CD4-positive, alpha-beta T cell treated with Interleukin-1 beta for 1 hour (primary cell): ENCODE measurements around the gene IGF2R.
A peak's percentile ranks its signal among the peaks of the same experiment; 100 is the strongest.
"Not testable (repeated sequence)": the region's sequence is repeated elsewhere in the genome, so short reads cannot be mapped to it uniquely, and the experiment has no call there.

Experiments
- DNase-seq, 2 donors: peaks; one replicate each; pipeline ENCODE4 v3.0.0-alpha.2; 2020 to 2022

IGF2R gene, protein sequence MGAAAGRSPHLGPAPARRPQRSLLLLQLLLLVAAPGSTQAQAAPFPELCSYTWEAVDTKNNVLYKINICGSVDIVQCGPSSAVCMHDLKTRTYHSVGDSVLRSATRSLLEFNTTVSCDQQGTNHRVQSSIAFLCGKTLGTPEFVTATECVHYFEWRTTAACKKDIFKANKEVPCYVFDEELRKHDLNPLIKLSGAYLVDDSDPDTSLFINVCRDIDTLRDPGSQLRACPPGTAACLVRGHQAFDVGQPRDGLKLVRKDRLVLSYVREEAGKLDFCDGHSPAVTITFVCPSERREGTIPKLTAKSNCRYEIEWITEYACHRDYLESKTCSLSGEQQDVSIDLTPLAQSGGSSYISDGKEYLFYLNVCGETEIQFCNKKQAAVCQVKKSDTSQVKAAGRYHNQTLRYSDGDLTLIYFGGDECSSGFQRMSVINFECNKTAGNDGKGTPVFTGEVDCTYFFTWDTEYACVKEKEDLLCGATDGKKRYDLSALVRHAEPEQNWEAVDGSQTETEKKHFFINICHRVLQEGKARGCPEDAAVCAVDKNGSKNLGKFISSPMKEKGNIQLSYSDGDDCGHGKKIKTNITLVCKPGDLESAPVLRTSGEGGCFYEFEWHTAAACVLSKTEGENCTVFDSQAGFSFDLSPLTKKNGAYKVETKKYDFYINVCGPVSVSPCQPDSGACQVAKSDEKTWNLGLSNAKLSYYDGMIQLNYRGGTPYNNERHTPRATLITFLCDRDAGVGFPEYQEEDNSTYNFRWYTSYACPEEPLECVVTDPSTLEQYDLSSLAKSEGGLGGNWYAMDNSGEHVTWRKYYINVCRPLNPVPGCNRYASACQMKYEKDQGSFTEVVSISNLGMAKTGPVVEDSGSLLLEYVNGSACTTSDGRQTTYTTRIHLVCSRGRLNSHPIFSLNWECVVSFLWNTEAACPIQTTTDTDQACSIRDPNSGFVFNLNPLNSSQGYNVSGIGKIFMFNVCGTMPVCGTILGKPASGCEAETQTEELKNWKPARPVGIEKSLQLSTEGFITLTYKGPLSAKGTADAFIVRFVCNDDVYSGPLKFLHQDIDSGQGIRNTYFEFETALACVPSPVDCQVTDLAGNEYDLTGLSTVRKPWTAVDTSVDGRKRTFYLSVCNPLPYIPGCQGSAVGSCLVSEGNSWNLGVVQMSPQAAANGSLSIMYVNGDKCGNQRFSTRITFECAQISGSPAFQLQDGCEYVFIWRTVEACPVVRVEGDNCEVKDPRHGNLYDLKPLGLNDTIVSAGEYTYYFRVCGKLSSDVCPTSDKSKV (N-terminal part only)

DNA sequence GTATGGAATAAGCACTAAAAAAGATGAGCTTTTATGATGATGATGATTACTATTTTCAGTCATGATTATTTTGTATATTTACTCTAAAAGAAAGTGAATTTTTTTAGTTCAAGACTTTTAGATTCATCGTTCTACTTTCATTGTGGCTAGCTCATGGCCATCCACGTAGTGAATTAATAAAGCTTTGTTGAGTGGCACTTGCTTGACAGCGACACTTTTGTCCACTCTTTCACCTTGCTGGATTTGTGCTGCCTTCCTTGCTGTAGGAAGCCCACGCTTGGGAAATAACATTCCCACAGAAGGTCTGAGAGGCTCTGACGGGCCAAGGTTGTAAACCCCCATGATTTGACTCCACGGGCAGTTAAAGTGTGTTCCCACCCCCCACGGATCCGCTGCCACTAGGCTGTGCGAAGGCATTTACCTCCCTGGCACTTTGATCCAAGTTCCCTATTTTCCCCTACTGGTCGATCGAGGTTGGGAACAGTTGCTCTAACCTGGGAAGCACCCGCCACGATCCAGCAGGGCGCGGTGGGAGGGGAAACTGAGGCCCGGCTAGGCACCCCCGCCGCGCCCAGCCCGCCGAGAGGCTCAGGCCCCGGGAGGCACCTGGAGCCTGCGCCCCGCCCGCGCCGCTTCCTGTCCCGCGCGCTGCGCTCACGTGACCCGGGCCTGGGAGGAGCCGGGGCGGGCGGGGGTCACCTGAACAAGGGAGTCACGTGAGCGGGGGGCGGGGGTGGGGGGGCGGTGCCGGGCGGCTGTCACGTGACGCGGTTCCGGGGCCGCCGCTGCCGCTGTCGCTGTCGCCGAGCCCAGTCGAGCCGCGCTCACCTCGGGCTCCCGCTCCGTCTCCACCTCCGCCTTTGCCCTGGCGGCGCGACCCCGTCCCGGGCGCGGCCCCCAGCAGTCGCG, at the start of gene IGF2R:
Gene IGF2R, plus strand, starts transcription at position 788 of the 909 bp plus-strand sequence. CDS start 165 bp downstream, outside the sequence.
- DNase-seq: peak; percentile 92 to 93

DNA sequence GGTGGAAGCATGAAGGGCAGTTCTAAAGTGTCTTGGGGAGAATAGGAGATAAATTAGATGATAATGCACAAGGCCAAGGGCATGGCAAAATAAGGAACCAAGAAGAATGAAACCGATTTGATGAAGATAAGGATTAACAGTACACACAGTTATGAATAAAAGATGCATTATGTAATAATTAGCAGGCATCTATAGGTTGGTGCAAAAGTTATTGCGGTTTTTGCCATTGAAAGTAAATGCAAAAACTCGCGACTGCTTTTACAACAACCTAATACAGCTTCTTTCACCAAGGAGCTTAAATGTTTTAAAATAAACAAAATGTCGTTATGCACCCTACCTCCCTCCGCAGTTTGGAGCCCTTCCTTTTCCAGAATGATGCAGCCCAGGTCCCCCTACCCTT, 49.1 kb upstream of the IGF2R start:
- no peak for DNase-seq

DNA sequence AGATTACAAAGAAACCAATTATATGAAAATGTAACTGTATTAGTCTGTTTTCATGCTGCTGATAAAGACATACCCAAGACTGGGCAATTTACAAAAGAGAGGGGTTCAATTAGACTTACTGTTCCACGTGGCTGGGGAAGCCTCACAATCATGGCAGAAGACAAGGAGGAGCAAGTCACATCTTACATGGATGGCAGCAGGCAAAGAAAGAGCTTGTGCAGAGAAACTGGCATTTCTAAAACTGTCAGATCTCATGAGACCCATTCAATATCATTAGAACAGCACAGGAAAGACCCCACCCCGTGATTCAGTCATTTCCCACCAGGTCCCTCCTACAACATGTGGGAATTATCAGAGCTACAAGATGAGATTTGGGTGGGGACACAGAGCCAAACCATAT, 44.7 kb upstream of the IGF2R start:
- not testable (repeated sequence) for DNase-seq

DNA sequence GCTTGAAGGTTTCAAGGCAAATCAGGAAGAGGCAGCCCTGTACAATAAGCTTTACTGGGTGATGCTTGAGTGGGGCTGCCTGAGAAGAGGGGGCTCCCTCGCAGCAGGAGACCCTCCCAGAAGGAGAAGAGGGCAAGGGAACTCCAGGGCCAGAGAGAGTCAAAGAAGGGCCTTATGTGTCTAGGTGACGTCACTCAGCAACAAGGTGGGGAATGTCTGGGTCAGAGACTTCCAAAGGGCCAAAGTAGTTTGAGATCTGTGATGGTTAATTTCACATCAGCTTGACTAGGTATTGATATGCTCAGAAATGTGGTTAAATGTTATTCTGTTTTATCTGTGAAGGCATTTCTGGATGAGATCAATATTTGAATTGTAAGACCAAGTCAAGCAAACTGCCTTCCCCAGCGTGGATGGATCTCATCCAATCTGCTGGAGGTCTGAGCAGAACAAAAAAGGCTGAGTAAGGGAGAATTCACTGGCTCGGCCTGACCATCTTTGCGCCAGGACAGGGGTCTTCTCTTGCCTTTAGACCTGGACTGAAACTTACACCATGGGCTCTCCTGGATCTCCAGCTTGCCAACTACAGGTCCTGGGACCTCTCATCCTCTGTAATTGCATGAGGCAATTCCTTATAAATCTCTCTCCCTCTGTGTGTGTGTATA, 42.2 kb upstream of the IGF2R start:
- no peak for DNase-seq

DNA sequence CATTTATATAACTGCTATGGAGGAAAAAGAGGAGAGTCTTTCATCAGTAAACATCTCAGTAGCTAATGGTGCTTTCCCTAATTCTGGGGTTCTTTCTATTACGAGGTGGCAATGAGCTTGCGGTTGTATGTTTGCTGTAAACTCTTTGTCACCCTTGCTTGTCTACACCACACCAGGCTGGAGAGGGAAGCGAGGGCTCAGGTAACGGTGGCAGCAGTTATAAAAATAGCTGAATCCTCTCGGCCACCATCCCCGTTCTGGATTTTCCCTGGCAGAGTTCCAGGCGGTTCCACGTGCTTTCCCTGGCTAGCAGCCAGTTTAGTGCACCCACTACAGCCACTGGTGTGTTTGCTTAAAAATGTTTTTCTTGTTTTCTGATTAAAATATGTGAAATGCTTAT, 39.1 kb upstream of the IGF2R start:
- peak; percentile 41 to 74 for DNase-seq

DNA sequence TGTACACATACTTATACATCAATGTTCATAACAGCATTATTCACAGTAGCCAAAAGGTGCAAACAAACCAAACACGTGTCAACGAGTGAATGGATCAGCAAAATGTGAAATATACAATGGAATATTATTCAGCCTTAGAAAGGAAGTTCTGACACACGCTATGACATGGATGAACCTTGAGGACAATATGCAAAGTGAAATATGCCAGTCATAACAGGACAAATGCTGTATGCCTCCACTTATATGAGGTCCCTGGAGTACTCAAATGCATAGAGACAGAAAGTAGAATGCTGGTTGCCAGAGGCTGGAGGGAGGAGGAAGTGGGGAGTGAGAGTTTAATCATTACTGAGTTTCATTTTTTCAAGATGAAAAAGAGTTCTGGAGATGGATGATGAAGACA, 37.8 kb upstream of the IGF2R start:
- DNase-seq: no peak

DNA sequence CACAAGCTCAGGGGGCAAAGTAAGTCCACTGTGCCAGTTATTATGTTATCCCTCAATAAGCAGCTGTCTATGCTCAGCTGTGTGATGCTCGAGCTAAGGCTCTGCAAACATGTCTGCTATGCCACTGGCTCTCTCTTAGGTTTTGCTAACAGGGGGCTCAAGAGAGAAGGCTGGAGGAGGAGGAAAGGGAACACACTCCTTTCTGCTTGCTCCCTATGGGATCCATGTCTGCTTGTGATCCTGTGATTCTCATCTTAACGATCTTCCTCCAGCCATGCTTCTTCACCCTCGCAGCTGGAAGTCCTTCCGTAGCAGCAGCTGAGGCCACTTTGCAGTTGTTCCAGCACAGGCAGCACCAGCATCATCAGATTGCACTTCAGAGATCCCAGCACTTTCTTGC, 37.0 kb upstream of the IGF2R start:
- no peak for DNase-seq

DNA sequence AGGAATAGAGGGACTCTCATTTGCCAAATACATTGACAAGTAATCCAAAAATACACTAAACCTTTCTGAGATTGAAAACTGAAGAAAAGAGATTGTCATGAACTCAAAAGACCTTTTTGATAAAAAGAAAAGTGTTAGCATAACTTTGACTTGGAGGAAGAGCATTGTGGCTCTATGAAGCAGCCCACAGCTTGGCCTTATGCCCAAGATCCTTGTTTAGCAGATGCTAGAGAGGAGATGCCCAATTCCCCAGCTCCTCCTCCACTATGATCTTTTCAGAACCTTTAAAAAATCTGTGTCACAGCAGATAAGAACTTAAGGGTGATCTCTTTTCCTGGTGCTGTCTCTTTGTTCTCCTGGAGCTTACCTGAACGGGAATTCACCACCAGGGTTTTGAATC, 35.8 kb upstream of the IGF2R start:
- DNase-seq: no peak

DNA sequence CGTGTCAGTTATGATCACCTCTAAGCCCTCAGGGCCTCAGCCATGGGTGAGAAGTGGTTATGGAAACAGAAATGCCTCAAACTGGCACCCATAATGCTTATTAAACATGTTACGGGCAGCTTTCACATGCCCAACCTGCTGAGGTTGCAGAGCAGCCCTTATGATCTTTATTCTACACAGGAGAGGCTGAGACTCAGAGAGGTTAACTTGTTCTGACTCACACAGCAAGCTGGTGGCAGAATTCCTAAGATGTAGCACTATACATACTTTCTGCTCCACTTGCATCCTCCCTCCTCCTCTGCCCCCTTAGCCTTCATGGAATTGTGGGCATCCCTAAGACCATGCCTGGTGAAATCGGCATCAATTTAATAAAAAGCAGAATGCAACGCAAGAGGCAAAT, 34.7 kb upstream of the IGF2R start:
- DNase-seq: no peak

DNA sequence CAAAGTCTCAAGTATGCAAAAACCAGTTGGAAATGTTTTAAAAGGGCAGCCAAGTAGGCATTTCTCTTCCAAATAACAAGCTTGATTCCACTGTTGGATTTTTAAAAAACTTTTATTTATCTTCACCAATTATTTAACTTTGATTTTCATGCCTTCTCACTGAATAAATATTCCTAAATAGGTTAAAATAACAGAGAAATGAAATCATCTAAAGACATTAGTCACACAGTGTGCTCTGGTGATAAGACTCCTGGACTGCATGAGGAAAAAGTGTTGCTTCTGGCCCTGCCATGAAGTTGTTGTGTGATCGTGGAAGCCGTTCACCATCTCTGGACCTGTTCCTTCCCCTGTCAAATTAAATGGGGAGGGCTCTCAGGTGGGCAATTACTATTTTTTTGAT, 33.8 kb upstream of the IGF2R start:
- no peak for DNase-seq

DNA sequence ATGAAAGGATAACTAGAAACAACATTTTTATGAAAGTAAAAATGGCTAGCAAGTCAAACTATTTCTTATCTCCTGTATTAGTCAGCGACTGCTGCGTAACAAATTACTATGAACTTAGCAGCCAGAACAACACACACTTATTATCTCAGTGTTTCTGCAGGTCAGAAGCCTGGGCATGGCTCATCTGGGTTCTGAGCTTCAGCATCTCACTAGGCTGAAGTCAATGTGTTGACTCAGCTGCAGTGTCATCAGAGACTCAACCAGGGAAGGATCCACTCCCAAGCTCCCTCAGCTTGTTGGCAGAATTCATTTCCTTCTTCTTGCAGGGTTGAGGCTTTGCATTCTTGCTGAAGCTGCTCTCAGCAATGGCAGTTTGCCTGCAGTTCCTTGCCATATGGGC, 33.2 kb upstream of the IGF2R start:
- no peak for DNase-seq

DNA sequence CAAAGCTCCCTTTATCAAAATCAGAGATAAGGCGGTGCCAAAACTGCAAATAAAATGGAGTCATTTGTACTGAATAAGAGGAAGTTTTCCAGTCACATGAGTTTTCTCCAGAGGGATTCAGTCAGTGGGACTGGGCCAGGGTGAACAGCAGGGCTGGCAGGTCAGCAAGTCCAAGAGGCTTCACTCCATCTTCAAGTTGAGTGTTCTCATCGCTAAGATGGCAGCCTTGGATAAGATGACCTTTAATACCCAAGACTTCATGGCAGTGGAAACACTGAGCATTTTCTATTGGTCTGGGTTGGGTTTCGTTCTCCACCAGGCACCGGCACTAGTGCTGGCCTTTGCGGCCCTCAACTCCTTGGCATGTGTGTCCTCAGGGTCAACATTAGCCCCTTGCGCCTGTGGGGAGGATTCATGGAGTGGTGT, 29.3 kb upstream of the IGF2R start:
- no peak for DNase-seq

DNA sequence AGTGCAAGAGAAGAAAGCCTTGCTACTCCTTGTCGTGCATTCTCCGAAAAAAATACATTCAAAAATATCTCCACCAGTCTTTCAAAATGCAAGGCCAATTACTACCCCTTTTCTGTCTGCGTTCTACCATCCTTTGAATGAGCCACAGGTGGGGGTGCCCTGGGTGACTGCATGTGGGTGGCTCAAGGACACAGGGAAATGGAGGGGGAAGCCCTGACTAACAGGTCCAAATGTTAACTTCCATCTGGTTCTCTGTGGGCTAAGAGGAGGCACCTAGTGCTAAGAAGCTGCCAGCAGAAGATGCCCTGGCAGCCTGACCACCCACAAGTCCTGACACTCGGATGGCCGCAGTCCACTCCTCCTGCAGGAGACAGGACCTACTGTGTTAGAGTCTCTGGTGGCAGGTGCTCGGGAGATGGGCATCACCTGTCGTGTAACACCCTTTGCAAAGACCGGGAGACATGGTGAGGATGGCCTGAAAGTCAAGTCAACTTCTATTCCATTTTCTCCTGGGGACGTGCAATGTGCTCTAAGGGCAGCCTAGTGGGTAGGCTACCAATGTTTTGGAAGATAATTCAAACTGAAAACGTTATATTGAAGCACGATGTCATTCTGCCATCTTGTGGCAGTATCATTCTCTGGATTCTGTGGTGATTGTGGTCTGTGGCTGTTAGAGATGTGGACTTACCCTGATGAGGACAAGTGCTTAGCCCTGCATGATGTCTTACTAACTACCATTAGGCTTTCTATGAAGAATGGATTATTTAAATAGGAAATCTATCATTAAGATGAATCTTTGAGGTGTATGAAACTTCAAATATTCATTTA, 27.4 kb upstream of the IGF2R start:
- DNase-seq: peak; percentile 37 to 65

DNA sequence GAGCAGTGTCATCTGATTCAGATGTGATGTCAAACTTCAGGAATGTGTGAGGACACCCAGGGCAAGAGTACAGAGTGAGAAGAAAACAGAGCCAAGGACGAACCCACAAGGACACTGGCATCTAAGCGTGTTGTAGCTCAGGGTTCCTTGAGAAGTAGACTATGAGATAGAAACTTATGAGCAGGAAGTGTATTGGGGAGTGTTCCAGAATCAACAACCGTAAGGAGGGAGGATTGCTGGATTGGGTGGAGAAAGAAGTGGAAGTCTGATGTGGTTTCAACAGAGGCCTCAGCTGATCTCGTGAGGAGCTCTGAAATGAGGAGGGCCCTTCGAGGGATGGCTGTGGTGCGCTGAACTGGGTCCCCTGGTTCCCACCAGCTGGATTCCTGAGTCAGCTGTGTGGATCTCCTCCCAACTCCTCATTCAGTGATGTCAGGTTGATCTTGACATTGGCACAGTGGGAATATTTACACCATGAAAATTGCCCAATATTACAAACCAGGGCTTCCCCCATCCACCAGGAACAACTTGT, 25.7 kb upstream of the IGF2R start:
- no peak for DNase-seq

DNA sequence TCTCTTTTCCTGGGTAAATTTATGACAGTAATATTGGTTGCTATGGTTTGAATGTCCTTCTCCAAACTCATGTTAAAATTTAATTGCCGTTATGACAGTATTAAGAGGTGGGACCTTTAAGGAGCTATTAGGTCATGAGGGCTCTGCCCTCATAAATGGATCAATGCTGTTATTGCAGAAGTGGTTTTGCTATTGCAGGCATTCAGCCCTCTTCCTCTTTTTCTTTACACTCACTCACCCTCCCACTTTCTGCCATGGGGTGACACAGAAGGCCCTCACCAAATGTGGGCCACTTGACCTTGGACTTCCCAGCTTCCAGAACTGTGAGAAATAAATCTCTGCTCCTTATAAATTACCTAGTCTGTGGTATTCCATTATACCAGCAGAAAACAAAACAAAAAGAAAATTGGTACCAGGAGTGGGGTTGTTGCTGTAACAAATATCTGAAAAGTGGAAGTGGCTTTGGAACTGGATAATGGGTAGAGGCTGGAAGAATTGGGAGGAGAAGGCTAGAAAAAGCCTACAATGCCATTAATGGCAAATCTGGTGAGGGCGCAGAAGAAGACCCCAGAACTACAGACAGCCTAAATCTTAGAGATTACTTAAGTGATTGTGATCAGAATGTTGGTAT, 24.8 kb upstream of the IGF2R start:
- peak in 1 of 2 donors; percentile 14 for DNase-seq

DNA sequence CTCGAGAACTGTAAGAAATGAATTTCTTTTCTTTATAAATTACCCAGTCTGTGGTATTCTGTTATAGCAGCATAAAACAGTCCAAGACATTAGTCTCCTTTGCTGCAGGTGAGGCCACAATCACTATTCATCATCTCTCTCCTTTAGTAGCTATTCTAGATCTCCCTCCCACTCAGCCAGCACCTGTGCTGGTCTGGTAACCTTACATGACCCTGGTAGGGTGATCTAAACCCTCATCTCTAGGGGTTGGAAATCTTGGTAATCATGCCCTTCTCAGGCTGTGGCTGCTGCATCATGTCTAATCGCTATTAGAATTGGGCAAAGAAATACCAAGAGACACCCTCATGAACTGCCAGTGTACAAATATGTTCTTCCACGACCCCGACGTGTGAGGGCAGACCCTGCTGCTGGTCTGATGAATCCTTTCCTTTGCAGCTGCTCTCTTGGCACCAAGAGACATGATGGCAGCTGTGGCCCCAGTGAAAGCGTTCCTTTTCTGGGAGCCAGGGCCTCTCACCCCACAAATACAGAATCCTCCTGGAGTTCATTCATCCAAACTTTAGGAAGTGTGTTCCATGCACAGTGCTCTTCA, 23.0 kb upstream of the IGF2R start:
- DNase-seq: no peak

DNA sequence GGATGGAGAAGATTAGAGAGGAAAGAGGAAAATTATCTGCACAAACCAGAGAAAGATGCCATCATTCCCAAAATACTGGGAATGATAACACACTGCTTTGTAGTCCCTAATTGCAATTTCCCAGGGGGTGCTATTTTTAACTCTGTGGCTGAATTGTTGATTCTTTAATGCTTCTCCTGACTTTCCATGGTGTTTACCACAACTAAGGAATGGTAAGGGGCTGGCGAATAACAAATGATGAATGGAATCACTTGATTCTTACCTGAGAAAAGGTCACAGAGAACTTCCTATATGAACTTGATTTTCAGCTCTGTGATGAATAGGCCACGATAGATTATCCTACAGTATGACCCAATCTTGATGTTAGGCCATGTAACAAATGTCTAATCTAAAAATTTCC, 22.0 kb upstream of the IGF2R start:
- DNase-seq: no peak

DNA sequence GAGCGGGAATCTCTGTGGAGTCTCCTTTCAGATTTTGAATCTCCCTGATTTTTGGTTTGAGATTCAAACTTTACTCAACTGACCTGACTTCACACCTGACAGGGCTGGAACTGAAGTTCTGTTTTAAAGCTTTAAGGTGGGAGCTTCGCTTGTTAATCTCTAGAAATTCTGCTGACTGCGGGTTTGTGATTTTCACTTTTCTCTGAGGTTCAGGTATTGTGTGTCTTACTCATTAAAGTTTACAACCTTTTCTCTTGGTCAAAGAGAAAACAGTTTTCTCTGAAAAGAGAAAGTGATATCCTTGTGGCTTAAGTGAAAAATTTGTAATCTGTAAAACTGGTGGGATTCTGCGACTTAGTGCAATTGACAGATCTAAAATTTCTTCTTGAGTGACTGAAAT, 20.7 kb upstream of the IGF2R start:
- no peak for DNase-seq

DNA sequence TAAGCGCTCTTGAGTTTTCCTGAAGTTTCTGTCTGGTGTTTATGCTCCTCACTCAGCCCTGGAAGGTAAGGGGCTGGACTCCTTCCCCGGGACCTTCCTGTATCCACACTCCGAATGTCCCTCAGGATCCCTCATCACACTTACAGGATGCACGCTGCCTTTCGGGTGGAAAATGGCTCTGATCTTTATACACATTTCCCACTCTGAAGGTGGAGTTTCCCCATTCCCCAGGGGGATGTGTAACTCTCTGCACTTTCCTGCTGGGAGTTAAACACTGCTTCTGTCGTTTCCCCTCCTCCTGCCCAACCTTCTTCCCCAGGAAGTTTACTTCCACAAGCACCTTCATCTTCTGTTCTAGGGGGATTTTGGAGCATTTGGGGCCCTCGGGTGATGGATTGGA, 17.1 kb upstream of the IGF2R start:
- no peak for DNase-seq
